A549 (cell line): ENCODE results near the gene C1R.

Experiments
- ELK1 ChIP-seq: fragments of 150-350 bp; IDR thresholded peaks from 2 replicates; pipeline ENCODE4 v1.6.1; 2014; ENCODE audit warnings: low read depth, mild to moderate bottlenecking, low read length
- FOSB ChIP-seq: fragments of 250-450 bp; sonication (Bioruptor Pico); IDR thresholded peaks from 2 replicates; pipeline ENCODE4 v1.5.0; 2020; ENCODE audit warnings: mild to moderate bottlenecking, moderate library complexity
- JUN ChIP-seq, 2 experiments: fragments of >200 bp; sonication (Bioruptor Twin); formaldehyde crosslinking; IDR thresholded peaks; 2 replicates in 1 of 2; 3 replicates in 1 of 2; pipeline ENCODE4 v1.6.1; 2016 to 2017
- KDM1A ChIP-seq: fragments of 200-600 bp; sonication (generic); IDR thresholded peaks from 2 replicates; pipeline ENCODE4 v1.6.1; 2016; ENCODE audit warnings: low read depth, mild to moderate bottlenecking
- NFE2L2 ChIP-seq: fragments of 150-350 bp; conservative IDR thresholded peaks from 2 replicates; pipeline ENCODE4 v1.6.1; 2014; ENCODE audit warnings: low read length
- NR3C1 ChIP-seq: fragments of >200 bp; sonication (Bioruptor Twin); formaldehyde crosslinking; IDR thresholded peaks from 3 replicates; pipeline ENCODE4 v1.6.1; 2017
- RFX5 ChIP-seq: fragments of 450-650 bp; IDR thresholded peaks from 2 replicates; pipeline ENCODE4 v1.7.1; 2014; ENCODE audit warnings: antibody characterized with exemption, mild to moderate bottlenecking, moderate library complexity
- TF ChIP-seq, protein P1 (sequence below): fragments of >200 bp; sonication (Bioruptor Twin); formaldehyde crosslinking; IDR thresholded peaks from 3 replicates; pipeline ENCODE4 v1.5.1; 2016
- TF ChIP-seq, protein P2 (sequence below): fragments of >200 bp; sonication (Bioruptor Twin); formaldehyde crosslinking; IDR thresholded peaks from 3 replicates; pipeline ENCODE4 v1.6.1; 2016

GRCh38 chr12:7106082-7106481 lies 13.8 kb upstream of the C1R start:
- TF ChIP-seq ELK1 (no peak), KDM1A (no peak), NFE2L2 (no peak), JUN (IDR thresholded peaks at IDR 0.05) (no peak), FOSB (CRISPR knock-in tag) (no peak), RFX5 (no peak), NR3C1 (no peak)
- TF ChIP-seq, protein P1, sequence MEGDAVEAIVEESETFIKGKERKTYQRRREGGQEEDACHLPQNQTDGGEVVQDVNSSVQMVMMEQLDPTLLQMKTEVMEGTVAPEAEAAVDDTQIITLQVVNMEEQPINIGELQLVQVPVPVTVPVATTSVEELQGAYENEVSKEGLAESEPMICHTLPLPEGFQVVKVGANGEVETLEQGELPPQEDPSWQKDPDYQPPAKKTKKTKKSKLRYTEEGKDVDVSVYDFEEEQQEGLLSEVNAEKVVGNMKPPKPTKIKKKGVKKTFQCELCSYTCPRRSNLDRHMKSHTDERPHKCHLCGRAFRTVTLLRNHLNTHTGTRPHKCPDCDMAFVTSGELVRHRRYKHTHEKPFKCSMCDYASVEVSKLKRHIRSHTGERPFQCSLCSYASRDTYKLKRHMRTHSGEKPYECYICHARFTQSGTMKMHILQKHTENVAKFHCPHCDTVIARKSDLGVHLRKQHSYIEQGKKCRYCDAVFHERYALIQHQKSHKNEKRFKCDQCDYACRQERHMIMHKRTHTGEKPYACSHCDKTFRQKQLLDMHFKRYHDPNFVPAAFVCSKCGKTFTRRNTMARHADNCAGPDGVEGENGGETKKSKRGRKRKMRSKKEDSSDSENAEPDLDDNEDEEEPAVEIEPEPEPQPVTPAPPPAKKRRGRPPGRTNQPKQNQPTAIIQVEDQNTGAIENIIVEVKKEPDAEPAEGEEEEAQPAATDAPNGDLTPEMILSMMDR = no peak
- TF ChIP-seq, protein P2, sequence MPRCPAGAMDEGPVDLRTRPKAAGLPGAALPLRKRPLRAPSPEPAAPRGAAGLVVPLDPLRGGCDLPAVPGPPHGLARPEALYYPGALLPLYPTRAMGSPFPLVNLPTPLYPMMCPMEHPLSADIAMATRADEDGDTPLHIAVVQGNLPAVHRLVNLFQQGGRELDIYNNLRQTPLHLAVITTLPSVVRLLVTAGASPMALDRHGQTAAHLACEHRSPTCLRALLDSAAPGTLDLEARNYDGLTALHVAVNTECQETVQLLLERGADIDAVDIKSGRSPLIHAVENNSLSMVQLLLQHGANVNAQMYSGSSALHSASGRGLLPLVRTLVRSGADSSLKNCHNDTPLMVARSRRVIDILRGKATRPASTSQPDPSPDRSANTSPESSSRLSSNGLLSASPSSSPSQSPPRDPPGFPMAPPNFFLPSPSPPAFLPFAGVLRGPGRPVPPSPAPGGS = no peak
